SU-DHL-6 (cell line): ENCODE data around the gene HS2ST1.
"Not testable (repeated sequence)": the region's sequence is repeated elsewhere in the genome, so short reads cannot be mapped to it uniquely, and the experiment has no call there.

Source experiments
- H2AFZ ChIP-seq: fragments of 200-600 bp; sonication (generic); 2 replicates; pipeline ENCODE4 v1.6.1; 2014; ENCODE audit warnings: low read depth, mild to moderate bottlenecking, moderate library complexity, mixed read lengths, antibody characterized with exemption, low read length; ENCODE audit not compliant: severe bottlenecking
- H3F3A ChIP-seq: fragments of 200-600 bp; shearing (Covaris generic); 2 replicates; pipeline ENCODE4 v1.6.0; 2016; ENCODE audit warnings: antibody characterized with exemption, mild to moderate bottlenecking; ENCODE audit not compliant: insufficient read depth
- H3K27ac ChIP-seq: fragments of 200-600 bp; sonication (generic); 2 replicates; pipeline ENCODE4 v1.5.1; 2016; ENCODE audit warnings: low read depth, mild to moderate bottlenecking, low read length, moderate library complexity, mixed read lengths
- H3K27me3 ChIP-seq: fragments of 200-600 bp; sonication (generic), shearing (Covaris generic); 2 replicates; pipeline ENCODE4 v1.6.0; 2014; ENCODE audit warnings: mild to moderate bottlenecking, low read length
- H3K36me3 ChIP-seq: fragments of 200-600 bp; sonication (generic); 2 replicates; pipeline ENCODE4 v1.6.1; 2014; ENCODE audit warnings: mild to moderate bottlenecking, low read length, mixed read lengths
- H3K4me2 ChIP-seq: fragments of 300-600, 200-600 bp; shearing (Covaris generic), sonication (generic); 2 replicates; pipeline ENCODE4 v1.6.0; 2014; ENCODE audit warnings: low read length, low read depth, mild to moderate bottlenecking; ENCODE audit not compliant: poor library complexity, severe bottlenecking
- H3K4me3 ChIP-seq: fragments of 200-600 bp; sonication (generic); 2 replicates; pipeline ENCODE4 v1.5.1; 2014; ENCODE audit warnings: antibody characterized with exemption, low read length, mild to moderate bottlenecking, mixed read lengths; ENCODE audit not compliant: insufficient read depth, poor library complexity, severe bottlenecking
- H3K79me2 ChIP-seq: fragments of 200-600 bp; sonication (generic); 2 replicates; pipeline ENCODE4 v1.6.1; 2014; ENCODE audit warnings: mild to moderate bottlenecking, low read length, moderate library complexity; ENCODE audit not compliant: insufficient read depth
- H3K9ac ChIP-seq: fragments of 200-600 bp; sonication (generic); 2 replicates; pipeline ENCODE4 v1.7.0; 2014; ENCODE audit warnings: mild to moderate bottlenecking, low read length
- H3K9me2 ChIP-seq: fragments of 200-600 bp; sonication (generic); replicated peaks from 2 replicates; pipeline ENCODE4 v1.6.1; 2014; ENCODE audit warnings: low read length; ENCODE audit not compliant: insufficient read depth
- H3K9me3 ChIP-seq: fragments of 200-600 bp; sonication (generic); 2 replicates; pipeline ENCODE4 v1.6.1; 2014; ENCODE audit warnings: low read length, mixed read lengths; ENCODE audit not compliant: insufficient read depth
- H4K20me1 ChIP-seq: fragments of 200-600 bp; sonication (generic); 2 replicates; pipeline ENCODE4 v1.6.1; 2014; ENCODE audit warnings: low read depth, mild to moderate bottlenecking, antibody characterized with exemption, low read length, moderate library complexity, mixed read lengths
- CTCF ChIP-seq: fragments of 200-600 bp; sonication (generic); IDR thresholded peaks from one replicate; pipeline ENCODE4 v1.5.1; 2017; ENCODE audit warnings: antibody characterized with exemption, mild to moderate bottlenecking, low read length, moderate library complexity; ENCODE audit not compliant: insufficient read depth, poor library complexity, severe bottlenecking
- EZH2phosphoT487 ChIP-seq: fragments of 200-600 bp; sonication (generic), shearing (Covaris generic); conservative IDR thresholded peaks from 2 replicates; pipeline ENCODE4 v1.6.1; 2018; ENCODE audit warnings: mild to moderate bottlenecking, antibody characterized with exemption, low read length, moderate library complexity, mixed read lengths

Gene HS2ST1

GRCh38 chr1:86914601-86914997 lies at the start of gene HS2ST1:
Gene HS2ST1 (plus strand): TSS chr1:86914635.
- Histone ChIP-seq H3K27ac (peak within 1 kb of the TSS; percentile 86), H3K9me2 (no peaks in the 10 kb centered on the region), H3K27me3 (no peaks in the 10 kb centered on the region), H3K79me2 (peaks cover 95% of the 10 kb centered on the region), H3K9me3 (0 out of 2 replicates have a peak, but pooled peaks cover 5% of the 10 kb centered on the region), H3F3A (peaks cover 17% of the 10 kb centered on the region), H2AFZ (peak within 1 kb of the TSS; percentile 22), H3K9ac (peak within 1 kb of the TSS; percentile 99), H3K4me2 (peak within 1 kb of the TSS; percentile 98), H4K20me1 (peaks cover 40% of the 10 kb centered on the region), H3K4me3 (peak within 1 kb of the TSS; percentile 87), H3K36me3 (peaks cover 25% of the 10 kb centered on the region)
- TF ChIP-seq EZH2phosphoT487: no peak
- TF ChIP-seq CTCF: no peak

GRCh38 chr1:86865973-86866637 lies 48.3 kb upstream of the HS2ST1 start:
- Histone ChIP-seq H3K4me2 (no peak overlapping the region), H3K9me2 (no peaks in the 10 kb centered on the region), H3K79me2 (no peaks in the 10 kb centered on the region; the same call in none of the 2 replicates), H3K4me3 (no peak overlapping the region), H3K27ac (no peak overlapping the region), H3K36me3 (peaks cover 4% of the 10 kb centered on the region; the same call in 1 of the 2 replicates), H3K9me3 (no peaks in the 10 kb centered on the region), H4K20me1 (no peaks in the 10 kb centered on the region), H3F3A (peaks cover 23% of the 10 kb centered on the region), H3K9ac (no peak overlapping the region), H3K27me3 (no peaks in the 10 kb centered on the region), H2AFZ (no peak overlapping the region)
- TF ChIP-seq EZH2phosphoT487 (no peak), CTCF (no peak)

GRCh38 chr1:86866665-86867064 lies 47.8 kb upstream of the HS2ST1 start:
- Histone ChIP-seq H3K4me2 (no peak overlapping the region), H3K9ac (no peak overlapping the region), H2AFZ (no peak overlapping the region), H3K4me3 (no peak overlapping the region), H3K9me2 (no peaks in the 10 kb centered on the region), H3K9me3 (no peaks in the 10 kb centered on the region), H3K27ac (no peak overlapping the region), H3K36me3 (peaks cover 4% of the 10 kb centered on the region; the same call in 1 of the 2 replicates), H4K20me1 (no peaks in the 10 kb centered on the region), H3K27me3 (no peaks in the 10 kb centered on the region), H3K79me2 (no peaks in the 10 kb centered on the region; the same call in none of the 2 replicates), H3F3A (peaks cover 20% of the 10 kb centered on the region; the same call in 1 of the 2 replicates)
- TF ChIP-seq EZH2phosphoT487: no peak
- TF ChIP-seq CTCF: no peak

GRCh38 chr1:86867278-86867677 lies 47.2 kb upstream of the HS2ST1 start:
- not testable (repeated sequence) for H3K4me3 ChIP-seq

More at GRCh38 chr1:86867278-86867677, 47.2 kb upstream of the HS2ST1 start:
- H3K79me2 ChIP-seq, H3K27me3 ChIP-seq, H2AFZ ChIP-seq, H3K36me3 ChIP-seq, H4K20me1 ChIP-seq, H3K9me3 ChIP-seq, H3K9me2 ChIP-seq, H3K27ac ChIP-seq, H3K9ac ChIP-seq, H3K4me2 ChIP-seq: not testable (repeated sequence)
- peaks cover 18% of the 10 kb centered on the region; the same call in 1 of the 2 replicates for H3F3A ChIP-seq
